SH-SY5Y (cell line): ENCODE results near the gene OR2T27.

ENCODE experiments used
- GATA2 ChIP-seq: IDR thresholded peaks from 2 replicates; pipeline ENCODE4 v1.6.1; 2011; ENCODE audit warnings: mild to moderate bottlenecking, low read depth, low read length
- GATA3 ChIP-seq: IDR thresholded peaks from 2 replicates; pipeline ENCODE4 v1.6.1; 2011; ENCODE audit warnings: low read depth, mild to moderate bottlenecking, low read length, moderate library complexity

DNA sequence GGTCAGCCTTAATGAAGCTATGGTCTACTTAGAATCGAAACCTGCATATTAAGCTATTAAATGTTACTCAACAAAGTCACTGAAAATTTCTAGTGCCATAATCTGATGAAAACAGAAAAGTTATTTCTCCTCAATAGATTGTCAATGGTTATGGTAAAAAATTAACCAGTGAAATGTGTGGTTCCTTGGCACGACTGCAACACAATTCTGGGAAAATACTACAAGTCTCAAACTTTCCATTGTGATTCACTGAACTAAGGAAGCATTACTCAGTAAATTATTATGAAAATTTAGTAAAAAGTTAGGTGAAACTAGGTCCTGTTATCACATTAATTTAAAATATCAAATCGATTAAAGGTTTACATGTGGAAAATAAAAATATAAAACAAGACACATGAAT lies 45.0 kb downstream of the OR2T27 start:
- no peak for TF ChIP-seq GATA2
- no peak for TF ChIP-seq GATA3
